ENCODE results near the gene AP1B1. TPM values are rescaled to one million over a fixed set of nuclear protein-coding genes. Genes with fewer than 3 reads are reported as not detected.

Gene AP1B1
- 100 to 1,000 TPM; 104 to 143 TPM for total RNA-seq

DNA sequence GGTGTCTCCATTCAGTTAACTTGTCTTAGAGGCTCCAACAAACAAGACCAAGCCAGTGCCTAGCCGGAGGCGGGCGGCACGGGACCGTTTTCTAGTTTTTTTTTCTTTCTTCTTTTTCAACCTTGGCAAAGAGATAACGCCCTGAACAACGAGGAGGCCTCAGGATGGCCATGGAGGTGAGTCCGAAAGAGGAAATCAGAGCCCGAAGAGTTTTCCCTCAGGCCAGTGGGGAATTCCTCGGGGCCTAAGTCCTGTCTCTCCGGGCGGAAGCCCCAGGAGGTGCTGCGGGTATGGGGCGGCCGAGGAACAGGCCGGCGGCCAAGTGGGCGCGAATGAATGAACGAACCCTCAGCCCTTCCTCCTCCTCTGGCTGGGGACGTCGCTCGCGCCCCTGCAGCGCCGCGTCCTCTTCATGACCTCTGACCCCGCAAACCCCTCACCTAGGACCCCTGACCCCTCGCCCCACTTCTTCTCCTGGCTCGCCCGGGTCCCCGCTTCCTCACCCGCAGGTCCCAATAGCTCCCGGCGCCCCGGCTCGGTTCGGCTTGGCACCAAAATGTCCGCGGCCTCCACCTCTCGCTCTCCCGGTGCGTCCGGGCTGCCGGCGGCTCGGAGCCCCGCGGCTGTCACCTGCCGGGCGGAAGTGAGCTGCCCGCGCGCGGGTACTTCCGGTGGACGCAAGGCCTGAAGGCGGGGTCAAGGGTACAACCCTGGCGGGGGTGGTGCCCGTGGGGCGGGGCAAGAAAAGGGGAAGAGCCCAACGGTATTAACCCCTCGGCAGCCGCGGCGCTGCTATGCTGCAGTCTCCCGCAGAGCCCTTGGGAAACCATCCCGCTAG, at the start of gene AP1B1:
AP1B1 (minus strand) TSS at position 650 of the 838 bp plus-strand sequence. CDS start 21,327 bp downstream, outside the sequence.
- no peaks in the 10 kb centered on the region for H3K36me3 ChIP-seq
- H3K4me1 ChIP-seq (replicated peaks) = peaks cover 12% of the 10 kb centered on the region
- under 1% methylated on average over 68 of the region's 68 CpGs for WGBS
- peak; percentile 90 for DNase-seq (ENCODE audit: low spot score)
- TF ChIP-seq POLR2A (IDR thresholded peaks at IDR 0.05) = peak; percentile 62
- peak; percentile 88 for TF ChIP-seq POLR2AphosphoS5 (IDR thresholded peaks at IDR 0.05)
- peak in 2 of 4 experiments; percentile 16 to 19 for TF ChIP-seq CTCF (IDR thresholded peaks at IDR 0.05)
- peak within 1 kb of the TSS; percentile 70 to 71 for H3K4me3 ChIP-seq
- intact Hi-C loops (cut with DNase I) = loop anchor here (1.0 kb wide), 1 partner anchor 82 kb away; the partner anchor contains the start of gene GAS2L1
- H3K27me3 ChIP-seq (replicated peaks; ENCODE audit: insufficient read depth) = no peaks in the 10 kb centered on the region
- H3K27ac ChIP-seq = peak within 1 kb of the TSS; percentile 84 to 85
- no peaks in the 10 kb centered on the region for H3K9me3 ChIP-seq

- Histone ChIP-seq H3K27ac (no peak overlapping the region), H3K4me1 (replicated peaks) (no peaks in the 10 kb centered on the region), H3K36me3 (no peaks in the 10 kb centered on the region), H3K9me3 (no peaks in the 10 kb centered on the region), H3K27me3 (replicated peaks; ENCODE audit: insufficient read depth) (no peaks in the 10 kb centered on the region), H3K4me3 (no peak overlapping the region)
- intact Hi-C loops (cut with DNase I) = no loop called here
- DNase-seq (ENCODE audit: low spot score) = no peak
- no peak for TF ChIP-seq CTCF (IDR thresholded peaks at IDR 0.05)
- TF ChIP-seq POLR2A (IDR thresholded peaks at IDR 0.05) = no peak
- TF ChIP-seq POLR2AphosphoS5 (IDR thresholded peaks at IDR 0.05) = no peak
- 48% methylated on average over 5 of the region's 5 CpGs for WGBS
These were observed 47.1 kb upstream of the AP1B1 start for GRCh38 chr22:29435236-29436136.

GRCh38 chr22:29434288-29434687, 45.9 kb upstream of the AP1B1 start:
- no peaks in the 10 kb centered on the region for H3K27me3 ChIP-seq (replicated peaks; ENCODE audit: insufficient read depth)
- no peaks in the 10 kb centered on the region for H3K36me3 ChIP-seq
- TF ChIP-seq POLR2AphosphoS5 (IDR thresholded peaks at IDR 0.05) (no peak), POLR2A (IDR thresholded peaks at IDR 0.05) (no peak), CTCF (IDR thresholded peaks at IDR 0.05) (no peak)
- intact Hi-C loops (cut with DNase I) = no loop called here
- H3K4me1 ChIP-seq (replicated peaks) = no peaks in the 10 kb centered on the region
- H3K27ac ChIP-seq = no peak overlapping the region
- WGBS = 71% methylated on average over 7 of the region's 7 CpGs
- H3K9me3 ChIP-seq = no peaks in the 10 kb centered on the region
- no peak overlapping the region for H3K4me3 ChIP-seq
- DNase-seq (ENCODE audit: low spot score) = no peak

DNA sequence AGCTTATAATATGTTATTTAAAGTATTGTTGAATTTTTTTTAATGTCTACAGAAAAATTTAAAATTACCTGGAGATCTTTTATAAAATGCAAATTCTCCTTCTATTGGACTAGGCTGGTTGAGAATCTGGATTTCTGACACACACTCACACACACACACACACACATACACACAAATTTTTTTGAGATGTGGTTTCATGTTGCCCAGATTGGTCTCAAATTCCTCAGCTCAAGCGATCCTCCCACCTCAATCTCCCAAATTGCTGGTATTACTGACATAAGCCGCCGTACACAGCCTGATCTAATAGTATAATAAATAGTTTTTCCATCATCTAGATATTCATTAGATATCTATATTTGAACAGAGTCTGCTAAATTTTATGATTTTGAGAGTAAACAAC, 45.5 kb upstream of the AP1B1 start:
- no peaks in the 10 kb centered on the region for H3K9me3 ChIP-seq
- DNase-seq (ENCODE audit: low spot score) = no peak
- no peaks in the 10 kb centered on the region for H3K4me1 ChIP-seq (replicated peaks)
- 83% methylated on average over 3 of the region's 3 CpGs for WGBS
- intact Hi-C loops (cut with DNase I) = no loop called here
- H3K27me3 ChIP-seq (replicated peaks; ENCODE audit: insufficient read depth) = no peaks in the 10 kb centered on the region
- H3K27ac ChIP-seq = no peak overlapping the region
- no peak overlapping the region for H3K4me3 ChIP-seq
- H3K36me3 ChIP-seq = no peaks in the 10 kb centered on the region
- no peak for TF ChIP-seq CTCF (IDR thresholded peaks at IDR 0.05)
- no peak for TF ChIP-seq POLR2A (IDR thresholded peaks at IDR 0.05)
- TF ChIP-seq POLR2AphosphoS5 (IDR thresholded peaks at IDR 0.05) = no peak
